ENCODE data around the gene LSM3.

LSM3 gene

DNA sequence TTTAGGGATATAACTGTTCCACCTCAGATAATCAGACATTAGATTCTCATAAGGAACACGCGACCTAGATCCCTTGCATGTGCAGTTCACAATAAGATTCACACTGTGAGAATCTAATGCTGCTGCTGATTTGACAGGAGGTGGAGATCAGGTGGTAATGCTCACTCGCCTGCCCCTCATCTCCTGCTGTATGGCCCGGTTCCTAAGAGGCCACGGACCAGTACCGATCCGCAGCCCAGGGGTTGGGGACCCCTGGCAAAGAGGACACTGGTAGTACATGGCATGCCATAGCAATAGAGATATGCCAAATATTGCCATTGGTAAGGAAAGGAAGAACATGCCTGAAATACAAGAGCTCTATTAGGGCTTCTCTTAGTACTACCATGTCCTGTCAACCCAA lies 59.7 kb downstream of the LSM3 start:
- DNase-seq (ENCODE audit: low spot score) = no peak
- in situ Hi-C loops (cut with MboI; ENCODE audit: low pct_unique_long_range_greater_than_20kb, low sequenced_read_pairs, unreplicated experiment) = no loop called here
- TF ChIP-seq CTCF (IDR thresholded peaks at IDR 0.05; ENCODE audit: extremely low read depth, insufficient read depth, missing control alignments) = no peak

- in situ Hi-C loops (cut with MboI; ENCODE audit: low pct_unique_long_range_greater_than_20kb, low sequenced_read_pairs, unreplicated experiment) = no loop called here
- no peak for DNase-seq (ENCODE audit: low spot score)
- no peak for TF ChIP-seq CTCF (IDR thresholded peaks at IDR 0.05; ENCODE audit: extremely low read depth, insufficient read depth, missing control alignments)
These were observed 60.3 kb downstream of the LSM3 start for GRCh38 chr3:14238930-14239329.

DNA sequence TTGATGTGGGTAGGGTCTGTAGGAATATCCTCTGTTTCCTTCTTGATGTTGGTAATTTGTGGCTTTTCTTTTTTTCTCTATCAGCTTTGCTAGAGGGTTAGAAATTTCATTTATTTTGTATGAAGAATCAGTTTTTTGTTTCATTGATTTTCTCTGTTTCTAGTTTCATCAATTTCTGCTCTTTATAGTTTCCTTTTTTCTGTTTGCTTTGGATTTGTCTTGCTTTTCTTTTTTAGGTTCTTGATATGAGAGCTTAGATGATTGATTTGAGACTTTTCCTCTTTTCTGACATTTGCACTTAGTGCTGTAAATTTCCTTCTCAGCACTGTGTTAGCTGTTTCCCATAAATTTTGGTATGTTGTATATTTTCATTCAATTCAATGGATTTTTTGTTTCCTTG lies 61.3 kb downstream of the LSM3 start:
- TF ChIP-seq CTCF (IDR thresholded peaks at IDR 0.05; ENCODE audit: extremely low read depth, insufficient read depth, missing control alignments) = no peak
- in situ Hi-C loops (cut with MboI; ENCODE audit: low pct_unique_long_range_greater_than_20kb, low sequenced_read_pairs, unreplicated experiment) = no loop called here
- no peak for DNase-seq (ENCODE audit: low spot score)

DNA sequence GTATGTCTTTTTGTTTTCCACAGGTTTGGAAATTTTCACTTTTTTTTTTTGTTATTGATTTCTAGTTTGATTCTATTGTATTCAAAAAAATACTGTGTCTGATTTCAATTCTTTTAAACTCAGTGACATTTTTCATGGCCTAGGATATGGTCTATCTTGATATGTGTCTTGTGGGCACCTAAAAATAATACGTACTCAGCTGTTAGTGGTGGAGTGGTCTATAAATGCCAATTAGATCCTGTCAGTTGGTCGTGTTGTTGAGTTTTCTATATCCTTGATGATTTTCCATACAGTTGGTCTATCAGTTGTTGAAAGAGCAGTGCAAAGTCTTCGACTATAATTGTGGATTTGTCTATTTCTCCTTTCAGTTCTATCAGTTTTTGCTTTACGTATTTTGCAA lies 61.7 kb downstream of the LSM3 start:
- in situ Hi-C loops (cut with MboI; ENCODE audit: low pct_unique_long_range_greater_than_20kb, low sequenced_read_pairs, unreplicated experiment) = no loop called here
- no peak for DNase-seq (ENCODE audit: low spot score)
- no peak for TF ChIP-seq CTCF (IDR thresholded peaks at IDR 0.05; ENCODE audit: extremely low read depth, insufficient read depth, missing control alignments)

DNA sequence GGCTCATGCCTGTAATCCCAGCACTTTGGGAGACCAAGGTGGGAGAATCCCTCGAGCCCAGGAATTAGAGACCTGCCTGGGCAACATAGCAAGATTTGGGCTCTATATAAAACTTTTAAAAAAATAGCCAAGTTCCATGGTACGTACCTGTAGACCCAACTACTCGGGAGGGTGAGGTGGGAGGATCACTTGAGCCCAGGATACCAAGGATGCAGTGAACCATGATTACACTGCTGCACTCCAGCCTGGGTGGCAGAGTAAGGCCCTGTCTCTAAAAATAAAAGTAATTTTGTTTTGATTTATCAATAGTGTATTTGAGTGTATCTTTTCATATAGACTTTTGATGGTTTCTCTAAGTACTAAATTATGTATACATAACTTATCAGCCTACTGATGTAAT lies 63.1 kb downstream of the LSM3 start:
- in situ Hi-C loops (cut with MboI; ENCODE audit: low pct_unique_long_range_greater_than_20kb, low sequenced_read_pairs, unreplicated experiment) = no loop called here
- no peak for DNase-seq (ENCODE audit: low spot score)
- TF ChIP-seq CTCF (IDR thresholded peaks at IDR 0.05; ENCODE audit: extremely low read depth, insufficient read depth, missing control alignments) = no peak

- no peak for DNase-seq (ENCODE audit: low spot score)
- in situ Hi-C loops (cut with MboI; ENCODE audit: low pct_unique_long_range_greater_than_20kb, low sequenced_read_pairs, unreplicated experiment) = no loop called here
- TF ChIP-seq CTCF (IDR thresholded peaks at IDR 0.05; ENCODE audit: extremely low read depth, insufficient read depth, missing control alignments) = no peak
These were observed 64.1 kb downstream of the LSM3 start for GRCh38 chr3:14242490-14243311.
